Measurements from ENCODE around the gene DNM3.
"Not testable (repeated sequence)": the region's sequence is repeated elsewhere in the genome, so short reads cannot be mapped to it uniquely, and the experiment has no call there.

Gene DNM3

GRCh38 chr1:171984850-171985485 is 143.7 kb downstream of the DNM3 start:
- peak; percentile 12 to 26 for DNase-seq

GRCh38 chr1:171985639-171986038 is 144.3 kb downstream of the DNM3 start:
- peak in 1 of 2 experiments; percentile 15 for DNase-seq

GRCh38 chr1:171988243-171988885 is 147.1 kb downstream of the DNM3 start:
- no peak for DNase-seq

- DNase-seq, result no peak
These were observed 149.1 kb downstream of the DNM3 start for GRCh38 chr1:171990371-171990770.

- DNase-seq, result no peak
These were observed 153.0 kb downstream of the DNM3 start for GRCh38 chr1:171994293-171994692.

GRCh38 chr1:171995573-171995972 is 154.3 kb downstream of the DNM3 start:
- DNase-seq, result no peak

- DNase-seq, result no peak
These were observed 156.6 kb downstream of the DNM3 start for GRCh38 chr1:171997936-171998335.

GRCh38 chr1:171998711-171999110 is 157.4 kb downstream of the DNM3 start:
- no peak for DNase-seq

- no peak for DNase-seq
These were observed 158.5 kb downstream of the DNM3 start for GRCh38 chr1:171999756-172000155.

- DNase-seq, result no peak
These were observed 160.0 kb downstream of the DNM3 start for GRCh38 chr1:172001288-172001687.

- peak; percentile 54 to 58 for DNase-seq
These were observed 161.5 kb downstream of the DNM3 start for GRCh38 chr1:172002725-172003345.

- DNase-seq, result peak; percentile 9 to 29
These were observed 162.7 kb downstream of the DNM3 start for GRCh38 chr1:172003766-172004530.

- peak; percentile 15 to 18 for DNase-seq
These were observed 163.4 kb downstream of the DNM3 start for GRCh38 chr1:172004671-172005070.

- DNase-seq, result no peak
These were observed 164.6 kb downstream of the DNM3 start for GRCh38 chr1:172005856-172006255.

- DNase-seq, result no peak
These were observed 165.4 kb downstream of the DNM3 start for GRCh38 chr1:172006660-172007059.

- DNase-seq, result no peak
These were observed 177.5 kb downstream of the DNM3 start for GRCh38 chr1:172018727-172019311.

GRCh38 chr1:172019976-172020375 is 178.7 kb downstream of the DNM3 start:
- DNase-seq, result no peak

GRCh38 chr1:172024516-172024915 is 183.2 kb downstream of the DNM3 start:
- DNase-seq, result no peak

- DNase-seq, result not testable (repeated sequence)
These were observed 183.8 kb downstream of the DNM3 start for GRCh38 chr1:172024944-172025738.

GRCh38 chr1:172040466-172040865 is 199.2 kb downstream of the DNM3 start:
- no peak for DNase-seq

- no peak for DNase-seq
These were observed 199.8 kb downstream of the DNM3 start for GRCh38 chr1:172041102-172041501.

- DNase-seq, result no peak
These were observed 200.4 kb downstream of the DNM3 start for GRCh38 chr1:172041742-172042141.

All from AML-193 (cell line).